Embryonic facial prominence (tissue), 1 donor: ENCODE measurements around the gene KRTAP20-1.

Source experiments
- DNase-seq: peaks from one replicate; pipeline ENCODE4 v3.0.0-alpha.2; 2016; ENCODE audit errors: extremely low spot score

KRTAP20-1 gene

GRCh38 chr21:30646904-30647414, 30.7 kb downstream of the KRTAP20-1 start:
- DNase-seq = no peak

- no peak for DNase-seq
Measured at GRCh38 chr21:30652891-30653290, 36.7 kb downstream of the KRTAP20-1 start.
